Measurements from ENCODE around the gene USP3.

DNA sequence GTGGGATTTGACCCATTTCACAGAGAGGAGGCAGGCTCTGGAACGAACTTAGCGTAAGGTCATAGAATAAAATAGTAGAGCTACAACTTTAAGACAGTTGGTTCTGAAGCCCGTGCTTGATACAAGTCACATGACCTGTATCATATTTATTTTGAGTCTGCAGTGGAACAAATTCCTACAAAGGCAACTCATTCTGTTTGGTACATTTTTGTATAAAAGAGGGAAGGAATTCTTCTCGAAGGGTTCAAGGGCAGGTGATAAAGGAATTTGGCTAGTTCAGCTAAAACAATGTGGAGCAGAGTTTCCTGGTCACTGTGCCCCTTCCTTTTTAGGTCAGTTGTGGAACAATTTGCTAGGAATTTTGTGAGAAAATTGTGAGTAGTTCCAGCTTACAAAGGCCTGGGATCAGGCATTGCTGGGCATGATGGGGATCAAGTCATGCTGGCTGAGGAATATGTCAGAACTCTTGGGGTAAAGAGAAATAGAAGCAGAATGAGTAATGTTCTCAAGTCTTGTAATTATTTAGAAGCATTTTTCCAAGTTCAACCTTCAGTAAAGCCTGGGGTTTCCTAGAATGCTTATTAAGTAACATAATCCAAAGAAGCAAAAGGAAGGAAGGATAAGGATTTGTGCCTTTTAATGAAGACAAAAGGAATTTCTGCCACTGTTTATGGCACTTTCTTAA lies 19.1 kb downstream of the USP3 start:
- TF ChIP-seq, protein P1, sequence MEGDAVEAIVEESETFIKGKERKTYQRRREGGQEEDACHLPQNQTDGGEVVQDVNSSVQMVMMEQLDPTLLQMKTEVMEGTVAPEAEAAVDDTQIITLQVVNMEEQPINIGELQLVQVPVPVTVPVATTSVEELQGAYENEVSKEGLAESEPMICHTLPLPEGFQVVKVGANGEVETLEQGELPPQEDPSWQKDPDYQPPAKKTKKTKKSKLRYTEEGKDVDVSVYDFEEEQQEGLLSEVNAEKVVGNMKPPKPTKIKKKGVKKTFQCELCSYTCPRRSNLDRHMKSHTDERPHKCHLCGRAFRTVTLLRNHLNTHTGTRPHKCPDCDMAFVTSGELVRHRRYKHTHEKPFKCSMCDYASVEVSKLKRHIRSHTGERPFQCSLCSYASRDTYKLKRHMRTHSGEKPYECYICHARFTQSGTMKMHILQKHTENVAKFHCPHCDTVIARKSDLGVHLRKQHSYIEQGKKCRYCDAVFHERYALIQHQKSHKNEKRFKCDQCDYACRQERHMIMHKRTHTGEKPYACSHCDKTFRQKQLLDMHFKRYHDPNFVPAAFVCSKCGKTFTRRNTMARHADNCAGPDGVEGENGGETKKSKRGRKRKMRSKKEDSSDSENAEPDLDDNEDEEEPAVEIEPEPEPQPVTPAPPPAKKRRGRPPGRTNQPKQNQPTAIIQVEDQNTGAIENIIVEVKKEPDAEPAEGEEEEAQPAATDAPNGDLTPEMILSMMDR (IDR thresholded peaks at IDR 0.05) = no peak
- no peak for TF ChIP-seq POLR2A (IDR thresholded peaks at IDR 0.05)

Data from heart left ventricle (tissue), 13 donors.